Fibroblast of lung (primary cell): ENCODE measurements around the gene AGAP1.

Experiments used
- CTCF ChIP-seq, 2 donors: IDR thresholded peaks in 1 of 2; conservative IDR thresholded peaks in 1 of 2; 1 replicate in 1 of 2; 2 replicates in 1 of 2; pipeline ENCODE4 v1.5.1; 2011 to 2012; ENCODE audit warnings: low read length in 2 of 2, control low read depth in 1 of 2, inconsistent platforms in 1 of 2, low read depth in 1 of 2, mild to moderate bottlenecking in 1 of 2
- EZH2 ChIP-seq: IDR thresholded peaks from 2 replicates; pipeline ENCODE4 v1.5.1; 2012; ENCODE audit warnings: low read length, control low read depth, mild to moderate bottlenecking; ENCODE audit errors: missing control alignments

GRCh38 chr2:235570256-235570655, 76.4 kb downstream of the AGAP1 start:
- TF ChIP-seq CTCF (conservative IDR thresholded peaks at IDR 0.05 in 1 of 2, IDR thresholded peaks at IDR 0.05 in 1 of 2; ENCODE audit: low read depth in 1 of 2, low read length in 2 of 2) (no peak), EZH2 (no peak)
